Measurements from ENCODE around the gene C1QTNF2.

C1QTNF2 gene, protein sequence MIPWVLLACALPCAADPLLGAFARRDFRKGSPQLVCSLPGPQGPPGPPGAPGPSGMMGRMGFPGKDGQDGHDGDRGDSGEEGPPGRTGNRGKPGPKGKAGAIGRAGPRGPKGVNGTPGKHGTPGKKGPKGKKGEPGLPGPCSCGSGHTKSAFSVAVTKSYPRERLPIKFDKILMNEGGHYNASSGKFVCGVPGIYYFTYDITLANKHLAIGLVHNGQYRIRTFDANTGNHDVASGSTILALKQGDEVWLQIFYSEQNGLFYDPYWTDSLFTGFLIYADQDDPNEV

GRCh38 chr5:160369990-160370712 is at the start of gene C1QTNF2:
Gene C1QTNF2, minus strand, starts transcription at chr5:160370626. Its CDS starts 15,615 bp downstream, at chr5:160355011.
- DNase-seq = peak in 2 of 3 experiments; percentile 54 to 55

- DNase-seq = no peak
Observed at GRCh38 chr5:160420331-160420610, 49.8 kb upstream of the C1QTNF2 start.

- DNase-seq = peak in 2 of 3 experiments; percentile 2 to 26
Observed at GRCh38 chr5:160419458-160420330, 49.3 kb upstream of the C1QTNF2 start.

DNA sequence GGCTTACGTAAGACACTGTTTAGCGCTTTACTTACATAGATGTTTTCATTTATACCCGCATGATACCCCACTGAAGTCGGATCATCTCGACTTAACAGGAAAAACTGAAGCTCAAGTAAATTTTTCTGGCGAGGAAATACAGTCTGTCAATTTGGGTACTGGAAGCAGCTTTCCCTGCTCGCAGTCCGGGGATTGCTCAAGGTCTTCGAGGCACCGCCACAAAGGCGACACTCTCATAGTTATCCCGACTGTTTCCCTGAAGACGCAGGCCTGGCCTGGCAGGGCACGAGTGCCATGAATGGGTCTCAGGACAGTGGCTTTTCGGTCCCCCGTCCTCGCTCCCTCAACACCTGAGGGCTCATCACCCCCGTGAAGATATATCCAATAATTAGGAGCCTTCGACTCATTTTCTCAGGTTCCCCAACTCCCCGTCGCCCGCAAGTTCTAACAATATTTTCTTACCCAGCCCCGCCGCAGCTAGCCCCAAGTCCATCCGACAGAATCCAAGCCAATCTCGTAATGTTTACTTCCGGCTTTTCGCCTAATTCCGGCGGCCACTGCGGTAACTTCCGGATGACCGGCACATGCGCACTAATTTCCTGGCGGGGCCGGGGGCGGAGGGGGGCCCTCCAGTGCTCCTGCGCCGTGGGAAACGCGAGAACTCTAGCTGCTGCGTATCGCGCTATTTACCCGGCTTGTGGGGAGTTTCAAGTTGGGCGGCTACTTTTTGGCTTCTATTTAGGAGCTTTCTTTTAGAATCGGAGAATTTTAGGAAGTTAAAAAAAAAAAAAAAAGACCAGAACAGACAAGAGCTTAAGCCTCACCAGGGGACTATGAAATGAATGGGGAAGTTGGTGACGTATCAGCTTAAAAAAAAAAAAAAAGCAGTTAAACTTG is 48.4 kb upstream of the C1QTNF2 start, which contains the start of gene SLU7:
Gene SLU7, minus strand, starts transcription at position 521 of the 897 bp plus-strand sequence. CDS start 3,787 bp downstream, outside the sequence.
- DNase-seq = peak; percentile 82 to 93 (median 91)

DNA sequence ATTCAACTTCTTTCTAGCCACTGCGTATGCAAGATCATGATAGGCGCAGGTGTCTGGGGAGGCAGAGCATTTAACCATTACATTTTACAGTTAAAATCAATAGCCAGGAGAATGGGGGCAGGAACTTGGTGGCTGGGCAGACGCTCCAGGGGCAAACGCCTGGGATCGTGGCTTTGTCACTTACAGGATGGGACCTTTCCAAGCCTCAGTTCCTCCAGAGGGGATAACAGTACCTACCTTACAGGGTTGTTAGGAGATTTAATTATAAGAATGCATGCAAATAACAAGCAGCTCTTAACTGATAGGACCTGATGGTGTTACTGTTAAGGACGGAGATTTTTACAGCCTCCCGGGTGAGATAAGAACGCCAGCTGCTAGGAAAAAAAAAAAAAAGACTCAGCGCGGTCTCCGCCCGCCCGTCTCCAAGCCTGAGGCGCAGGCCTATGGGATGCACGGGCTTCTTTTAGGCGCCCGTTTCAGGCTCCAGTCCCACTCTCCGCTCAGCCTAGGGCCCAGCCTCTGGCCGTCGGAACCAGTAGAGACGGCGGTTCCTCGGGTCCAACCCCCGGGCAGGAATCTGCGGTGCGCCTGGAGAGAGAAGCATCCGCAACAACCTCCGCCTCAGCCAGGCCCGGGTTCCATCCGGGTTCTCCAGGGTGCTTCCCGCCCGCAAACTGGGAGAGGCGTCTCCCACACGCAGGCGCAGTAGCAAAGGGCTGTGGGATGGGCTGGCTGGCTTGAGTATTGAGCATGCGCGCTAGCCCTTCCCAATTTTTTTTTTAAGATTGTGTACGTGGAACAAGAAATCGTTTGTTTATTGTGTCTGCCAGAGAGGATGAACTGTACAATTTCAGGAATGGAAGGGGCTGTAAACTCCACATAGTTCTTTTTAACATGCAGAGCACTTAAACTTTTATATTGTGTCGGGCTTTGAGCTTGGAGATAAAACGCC is 29.3 kb upstream of the C1QTNF2 start, which contains the start of gene FAM200C:
Gene FAM200C, minus strand, starts transcription at position 653 of the 952 bp plus-strand sequence. CDS start 4,564 bp downstream, outside the sequence.
- DNase-seq = peak; percentile 87 to 94 (median 90)

DNA sequence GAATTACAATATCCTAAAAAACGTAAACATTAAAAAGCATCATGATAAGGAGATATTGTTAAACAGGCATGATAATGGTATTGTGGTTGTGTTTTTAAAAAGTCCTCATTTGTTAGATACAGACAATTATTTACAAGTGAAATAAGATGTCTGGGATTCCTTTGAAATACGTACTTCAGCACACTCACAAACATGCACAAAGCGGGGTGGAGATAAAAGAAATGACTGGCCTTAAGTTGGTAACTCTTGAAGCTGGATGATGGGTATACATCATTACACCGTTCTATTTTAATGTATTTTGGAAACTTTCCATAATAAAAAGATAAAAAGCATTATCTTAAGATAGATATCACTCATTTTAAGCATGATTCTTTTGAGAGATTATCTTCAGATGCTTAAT is 28.4 kb upstream of the C1QTNF2 start:
- DNase-seq = peak in 1 of 3 experiments; percentile 47

DNA sequence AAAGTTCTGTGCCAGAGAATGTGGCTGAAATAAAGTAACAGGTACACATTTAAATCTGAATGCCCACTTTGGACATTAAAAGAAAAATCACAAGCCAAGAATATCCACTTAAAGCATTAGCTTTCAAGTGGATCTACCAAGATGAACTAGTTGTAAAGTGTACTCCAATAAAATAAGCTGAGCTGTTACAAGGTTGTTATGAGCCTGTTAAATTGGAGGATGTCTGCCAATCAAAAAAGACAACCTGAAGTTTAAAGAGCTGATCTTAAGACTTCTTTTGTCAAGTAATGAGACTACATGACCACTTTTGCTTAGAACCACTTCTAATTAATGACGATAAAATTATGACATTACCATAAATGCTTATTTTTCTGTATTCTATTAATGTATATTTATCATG is 27.1 kb upstream of the C1QTNF2 start:
- DNase-seq = no peak

GRCh38 chr5:160395111-160395510 is 24.7 kb upstream of the C1QTNF2 start:
- DNase-seq = no peak

DNA sequence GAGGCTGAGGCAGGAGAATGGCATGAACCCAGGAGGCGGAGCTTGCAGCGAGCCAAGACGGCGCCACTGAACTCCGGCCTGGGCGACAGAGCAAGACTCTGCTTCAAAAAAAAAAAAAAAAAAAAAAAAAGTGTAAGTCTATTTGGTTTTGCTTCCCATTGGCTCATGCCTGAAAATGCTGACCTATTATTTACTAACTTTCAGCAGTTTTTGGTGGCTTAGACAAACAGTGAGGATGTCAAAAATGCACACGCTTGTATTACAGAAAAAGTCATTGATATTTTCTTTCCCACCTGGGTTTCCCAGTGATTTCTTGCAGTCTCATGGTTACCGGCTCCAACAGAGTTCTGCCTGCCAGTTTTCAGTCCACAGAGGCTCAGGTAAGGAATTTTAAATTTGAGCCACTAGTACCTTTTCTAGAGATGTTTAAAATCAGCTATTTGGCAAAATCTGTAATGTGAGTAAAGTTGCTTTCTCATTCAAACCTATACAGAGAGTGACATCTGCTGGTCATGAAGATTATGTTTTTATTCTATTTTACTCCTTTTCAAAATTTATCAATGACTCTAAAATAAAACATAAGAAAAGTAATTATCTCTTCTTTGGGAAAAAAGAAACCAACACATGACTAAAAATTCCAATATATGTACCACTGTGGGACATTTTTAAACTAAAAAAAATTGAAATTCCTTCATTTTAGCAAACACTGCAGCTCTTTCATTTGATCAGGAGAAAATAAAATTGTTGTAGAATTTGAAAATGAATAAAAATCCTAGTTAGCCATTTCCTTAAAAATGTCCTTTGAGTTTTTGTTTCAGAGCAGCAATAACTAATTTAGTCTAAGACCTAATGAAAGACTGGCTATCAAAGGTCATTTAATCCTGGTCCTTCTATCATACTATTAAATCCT is 20.6 kb upstream of the C1QTNF2 start:
- DNase-seq = peak in 1 of 3 experiments; percentile 12

- no peak for DNase-seq
Observed at GRCh38 chr5:160387445-160387844, 17.0 kb upstream of the C1QTNF2 start.

GRCh38 chr5:160385496-160385895 is 15.1 kb upstream of the C1QTNF2 start:
- DNase-seq = no peak

DNA sequence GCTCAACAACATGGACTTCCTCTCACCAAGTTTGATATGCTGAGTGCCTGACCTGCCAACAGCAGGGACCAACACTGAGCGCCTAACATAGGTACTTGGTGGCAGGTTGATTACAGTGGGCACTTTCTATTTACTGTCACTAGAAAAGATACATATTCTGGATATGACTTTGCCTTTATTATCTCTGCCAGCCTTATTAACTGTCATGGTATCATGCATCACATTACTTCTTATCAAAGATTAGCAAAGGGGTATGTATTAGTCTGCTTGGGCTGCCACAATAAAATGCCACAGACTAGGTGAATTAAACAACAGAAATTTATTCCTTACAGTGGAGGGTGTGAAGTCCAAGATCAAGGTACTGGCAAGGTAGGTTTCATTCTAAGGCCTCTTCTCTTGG is 14.3 kb upstream of the C1QTNF2 start:
- no peak for DNase-seq

DNA sequence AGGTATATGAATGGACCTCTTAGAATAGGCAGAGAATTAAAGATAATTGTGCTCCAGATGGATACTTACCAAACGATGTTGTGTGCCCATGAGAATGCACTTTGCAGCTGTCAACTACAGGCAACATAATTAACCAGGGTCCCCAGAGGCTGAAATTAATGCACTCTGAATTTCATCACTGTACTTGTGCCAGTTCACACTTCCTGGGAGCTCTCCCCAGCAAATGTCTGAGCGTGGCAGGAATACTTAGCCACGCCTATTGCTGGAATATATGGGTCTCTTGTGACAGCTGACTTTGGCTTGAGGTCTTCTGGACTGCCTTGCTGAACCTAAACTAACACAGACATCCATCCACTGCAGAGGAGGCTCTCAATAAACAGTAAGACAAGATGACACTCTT is 11.9 kb upstream of the C1QTNF2 start:
- peak in 1 of 3 experiments; percentile 7 for DNase-seq

DNA sequence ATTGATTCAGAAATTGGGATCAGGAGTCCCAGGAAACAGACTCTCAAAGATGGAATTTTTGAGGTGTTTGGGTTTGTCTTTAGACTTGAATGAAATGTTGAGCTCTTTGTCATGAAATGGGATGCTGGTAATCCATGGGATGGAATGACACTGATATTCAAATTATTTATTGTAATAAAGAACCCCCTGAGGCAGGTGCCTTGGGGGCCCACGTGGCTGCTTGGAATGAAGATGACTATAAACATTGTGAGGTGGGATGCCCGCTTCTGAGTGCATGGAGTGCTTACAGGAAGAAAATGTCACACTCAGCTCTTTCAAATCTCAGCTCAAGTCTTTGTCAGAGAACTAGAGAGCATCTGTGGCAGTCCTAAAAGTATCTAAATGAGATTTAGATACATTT is 9.6 kb upstream of the C1QTNF2 start:
- no peak for DNase-seq

- no peak for DNase-seq
Observed at GRCh38 chr5:160379511-160379910, 9.1 kb upstream of the C1QTNF2 start.

DNA sequence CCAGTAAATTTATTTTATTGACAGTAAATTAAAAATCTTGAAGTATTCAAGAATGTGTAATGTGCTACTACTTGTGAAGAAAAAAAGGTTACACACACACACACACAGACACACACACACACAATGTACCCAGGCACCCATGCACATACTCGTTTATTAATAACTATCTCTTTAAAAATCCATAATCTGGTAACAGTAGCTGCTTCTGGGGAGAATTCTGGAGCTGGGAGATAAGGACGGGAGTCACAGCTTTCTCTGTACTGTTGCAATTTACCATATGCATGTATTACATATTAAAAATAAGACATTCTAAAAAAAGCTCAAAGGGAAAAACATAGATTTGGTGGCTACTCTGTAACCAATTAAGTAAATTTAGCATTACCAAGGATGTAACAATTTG is 7.9 kb upstream of the C1QTNF2 start:
- no peak for DNase-seq

GRCh38 chr5:160377651-160378050 is 7.2 kb upstream of the C1QTNF2 start:
- no peak for DNase-seq

DNA sequence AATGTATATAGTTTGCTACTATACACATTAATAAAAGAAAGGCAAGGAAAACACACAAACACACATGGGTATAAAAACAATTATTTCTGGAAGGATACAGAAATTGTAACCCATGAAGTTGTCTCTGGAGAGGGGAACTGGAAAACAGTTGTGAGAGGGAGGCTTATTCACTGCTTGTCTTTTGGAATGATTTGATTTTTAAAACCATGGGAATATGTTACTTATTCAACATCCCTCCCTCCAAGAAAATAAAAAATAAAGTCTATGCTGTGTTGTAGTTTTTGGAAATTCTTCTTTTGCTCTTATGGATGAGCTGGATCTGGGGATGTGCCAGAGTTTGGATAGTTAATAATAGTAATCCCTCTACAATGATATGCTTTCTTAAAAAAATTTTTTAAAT is 6.0 kb upstream of the C1QTNF2 start:
- no peak for DNase-seq

- no peak for DNase-seq
Observed at GRCh38 chr5:160375701-160376100, 5.3 kb upstream of the C1QTNF2 start.

DNA sequence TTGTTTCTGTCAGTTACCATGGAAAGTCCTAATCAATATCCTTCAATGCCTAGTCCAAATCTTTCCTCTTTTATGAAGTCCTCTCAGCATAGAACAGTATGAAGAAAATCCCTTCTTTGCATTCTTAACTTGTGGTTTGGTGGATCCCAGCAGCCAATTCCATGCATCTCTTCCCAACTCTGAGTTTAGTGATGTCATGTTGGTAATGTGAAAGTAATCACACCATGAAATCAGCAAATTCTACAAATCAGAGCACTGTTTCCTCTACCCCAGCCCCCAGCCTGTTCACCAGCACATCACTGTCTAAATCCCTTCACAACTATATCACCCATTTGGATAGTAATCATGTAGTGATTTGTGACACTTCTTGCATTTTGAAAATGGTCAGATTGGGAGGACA is 4.7 kb upstream of the C1QTNF2 start:
- no peak for DNase-seq
